ENCODE results near the gene GHR.

Gene GHR

DNA sequence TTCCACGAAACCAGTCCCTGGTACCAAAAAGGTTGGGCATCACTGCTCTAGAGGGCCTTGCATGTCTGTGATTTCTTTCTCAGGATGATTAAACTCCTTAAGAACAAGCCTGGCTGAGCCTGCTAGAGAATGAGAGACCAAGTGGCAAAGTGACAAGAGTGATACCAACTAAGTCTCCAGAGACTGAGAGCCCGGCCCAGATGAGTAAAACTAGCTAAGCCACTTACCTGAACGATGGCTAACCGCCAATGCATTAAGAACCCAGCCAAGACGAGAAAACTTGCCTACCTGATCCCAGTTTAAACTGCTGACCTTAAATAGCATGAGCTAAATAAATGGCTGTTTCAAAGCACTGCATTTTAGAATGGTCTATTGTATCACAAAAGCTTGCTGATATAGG, 327.8 kb downstream of the GHR start:
- Histone ChIP-seq H3K79me2 (ENCODE audit: insufficient read depth, low read length) (no peaks in the 10 kb centered on the region), H3K4me3 (ENCODE audit: low read depth, low read length, poor library complexity, severe bottlenecking) (no peak overlapping the region), H3K4me2 (ENCODE audit: low read length) (no peak overlapping the region), H3K27me3 (ENCODE audit: insufficient read depth, low read length) (no peaks in the 10 kb centered on the region), H4K20me1 (ENCODE audit: insufficient read depth, low read length) (no peaks in the 10 kb centered on the region), H3K27ac (ENCODE audit: low read depth, low read length, poor library complexity, severe bottlenecking) (peak overlapping the region; percentile 13), H2AFZ (ENCODE audit: low read length) (no peak overlapping the region), H3K36me3 (ENCODE audit: insufficient read depth, low read length) (no peaks in the 10 kb centered on the region), H3K9ac (ENCODE audit: low read length) (no peak overlapping the region), H3K4me1 (ENCODE audit: insufficient read depth, low read length, severe bottlenecking) (peaks cover 37% of the 10 kb centered on the region), H3F3A (ENCODE audit: insufficient read depth, low read length) (no peaks in the 10 kb centered on the region), H3K9me2 (ENCODE audit: low read depth, low read length) (no peaks in the 10 kb centered on the region), H3K9me3 (ENCODE audit: low read length) (no peaks in the 10 kb centered on the region)
- TF ChIP-seq, protein P1, sequence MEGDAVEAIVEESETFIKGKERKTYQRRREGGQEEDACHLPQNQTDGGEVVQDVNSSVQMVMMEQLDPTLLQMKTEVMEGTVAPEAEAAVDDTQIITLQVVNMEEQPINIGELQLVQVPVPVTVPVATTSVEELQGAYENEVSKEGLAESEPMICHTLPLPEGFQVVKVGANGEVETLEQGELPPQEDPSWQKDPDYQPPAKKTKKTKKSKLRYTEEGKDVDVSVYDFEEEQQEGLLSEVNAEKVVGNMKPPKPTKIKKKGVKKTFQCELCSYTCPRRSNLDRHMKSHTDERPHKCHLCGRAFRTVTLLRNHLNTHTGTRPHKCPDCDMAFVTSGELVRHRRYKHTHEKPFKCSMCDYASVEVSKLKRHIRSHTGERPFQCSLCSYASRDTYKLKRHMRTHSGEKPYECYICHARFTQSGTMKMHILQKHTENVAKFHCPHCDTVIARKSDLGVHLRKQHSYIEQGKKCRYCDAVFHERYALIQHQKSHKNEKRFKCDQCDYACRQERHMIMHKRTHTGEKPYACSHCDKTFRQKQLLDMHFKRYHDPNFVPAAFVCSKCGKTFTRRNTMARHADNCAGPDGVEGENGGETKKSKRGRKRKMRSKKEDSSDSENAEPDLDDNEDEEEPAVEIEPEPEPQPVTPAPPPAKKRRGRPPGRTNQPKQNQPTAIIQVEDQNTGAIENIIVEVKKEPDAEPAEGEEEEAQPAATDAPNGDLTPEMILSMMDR (IDR thresholded peaks at IDR 0.05; ENCODE audit: low read length): no peak
- TF ChIP-seq EZH2 (IDR thresholded peaks at IDR 0.05; ENCODE audit: borderline replicate concordance, low read length): no peak

DNA sequence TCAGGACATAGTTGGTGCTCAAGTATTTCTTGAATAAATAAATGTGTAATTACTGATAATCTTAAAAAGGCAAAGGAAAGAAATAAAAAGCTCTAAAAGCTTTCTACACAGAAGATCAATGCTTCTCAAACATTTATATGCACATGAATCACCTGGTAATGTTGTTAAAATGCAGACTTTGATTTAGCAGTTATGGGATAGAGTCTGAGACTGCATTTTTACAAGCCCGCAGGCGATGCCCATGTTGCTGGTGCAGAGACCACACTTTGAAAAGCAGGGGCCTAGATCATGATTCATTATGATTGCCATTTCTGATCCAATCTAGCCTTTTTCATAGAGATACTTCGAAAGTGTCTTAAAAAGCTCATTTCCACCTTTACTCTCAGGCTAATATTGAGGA, 329.9 kb downstream of the GHR start:
- Histone ChIP-seq H3K9me3 (ENCODE audit: low read length) (no peaks in the 10 kb centered on the region), H4K20me1 (ENCODE audit: insufficient read depth, low read length) (no peaks in the 10 kb centered on the region), H3K27ac (ENCODE audit: low read depth, low read length, poor library complexity, severe bottlenecking) (no peak overlapping the region), H3K4me1 (ENCODE audit: insufficient read depth, low read length, severe bottlenecking) (peaks cover 24% of the 10 kb centered on the region), H2AFZ (ENCODE audit: low read length) (no peak overlapping the region), H3F3A (ENCODE audit: insufficient read depth, low read length) (no peaks in the 10 kb centered on the region), H3K27me3 (ENCODE audit: insufficient read depth, low read length) (no peaks in the 10 kb centered on the region), H3K9me2 (ENCODE audit: low read depth, low read length) (no peaks in the 10 kb centered on the region), H3K79me2 (ENCODE audit: insufficient read depth, low read length) (no peaks in the 10 kb centered on the region), H3K4me3 (ENCODE audit: low read depth, low read length, poor library complexity, severe bottlenecking) (no peak overlapping the region), H3K4me2 (ENCODE audit: low read length) (no peak overlapping the region), H3K36me3 (ENCODE audit: insufficient read depth, low read length) (no peaks in the 10 kb centered on the region), H3K9ac (ENCODE audit: low read length) (no peak overlapping the region)
- TF ChIP-seq EZH2 (IDR thresholded peaks at IDR 0.05; ENCODE audit: borderline replicate concordance, low read length): no peak
- TF ChIP-seq, protein P1 (IDR thresholded peaks at IDR 0.05; ENCODE audit: low read length): no peak

DNA sequence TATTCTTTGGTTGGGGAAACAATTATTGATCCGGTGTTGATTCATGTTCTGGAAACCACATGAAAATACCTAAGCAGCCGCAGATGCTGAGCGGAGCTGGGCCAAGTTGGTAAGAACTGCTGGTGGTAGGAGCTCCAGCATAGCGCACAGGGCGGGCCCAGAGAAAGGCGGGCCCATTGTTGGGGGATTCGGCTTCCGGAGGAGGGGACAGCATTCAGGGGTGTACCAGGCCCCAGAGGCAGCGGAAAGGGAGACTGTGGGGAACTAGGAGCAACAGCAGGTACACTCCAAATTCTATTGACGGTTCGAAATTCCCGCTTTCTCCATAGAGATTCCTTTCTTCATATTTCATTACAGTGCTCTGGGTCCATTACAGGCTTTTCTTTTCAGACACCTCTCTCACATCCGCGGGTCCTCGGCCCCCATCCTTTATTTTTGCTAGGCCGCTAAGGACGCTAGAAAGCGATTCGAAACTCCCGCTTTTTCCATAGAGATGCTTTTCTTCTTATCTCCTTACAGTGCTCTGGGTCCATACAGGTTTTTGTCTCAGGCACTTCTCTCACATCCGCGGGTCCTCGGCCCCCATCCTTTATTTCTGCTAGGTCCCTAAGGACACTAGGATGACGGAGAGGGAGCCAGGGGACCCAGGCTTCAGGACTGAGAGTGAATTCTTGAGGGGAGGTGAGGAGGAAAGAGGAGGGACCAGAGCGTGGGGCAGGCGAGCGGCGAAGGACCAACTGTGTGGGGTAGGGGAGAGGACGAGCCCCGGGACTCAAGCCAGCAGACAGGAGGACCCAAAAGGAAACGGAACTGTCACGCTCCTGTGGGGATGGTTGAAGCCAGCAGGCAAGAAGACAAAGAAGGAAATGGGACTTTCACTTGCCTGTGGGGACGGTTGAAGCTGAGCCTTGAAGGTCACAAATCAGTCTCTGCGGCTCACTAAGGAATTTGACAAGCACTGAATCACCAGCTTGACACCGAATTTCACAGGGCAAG, 333.7 kb downstream of the GHR start, which contains the start of gene CCDC152:
Gene CCDC152, plus strand, starts transcription at position 213 of the 996 bp plus-strand sequence. CDS start 2,304 bp downstream, outside the sequence.
- H3K4me3 ChIP-seq (ENCODE audit: low read depth, low read length, poor library complexity, severe bottlenecking): no peak within 1 kb of the TSS

More for the DNA sequence above, 333.7 kb downstream of the GHR start, which contains the start of gene CCDC152:
- H3K36me3 ChIP-seq (ENCODE audit: insufficient read depth, low read length): no peaks in the 10 kb centered on the region
- no peaks in the 10 kb centered on the region for H3K9me3 ChIP-seq (ENCODE audit: low read length)
- no peaks in the 10 kb centered on the region for H4K20me1 ChIP-seq (ENCODE audit: insufficient read depth, low read length)
- no peak within 1 kb of the TSS for H3K9ac ChIP-seq (ENCODE audit: low read length)
- H2AFZ ChIP-seq (ENCODE audit: low read length): no peak within 1 kb of the TSS
- no peak within 1 kb of the TSS for H3K27ac ChIP-seq (ENCODE audit: low read depth, low read length, poor library complexity, severe bottlenecking)
- H3F3A ChIP-seq (ENCODE audit: insufficient read depth, low read length): no peaks in the 10 kb centered on the region
- H3K4me2 ChIP-seq (ENCODE audit: low read length): no peak within 1 kb of the TSS; the same call in 1 of the 2 replicates
- no peak for TF ChIP-seq EZH2 (IDR thresholded peaks at IDR 0.05; ENCODE audit: borderline replicate concordance, low read length)
- TF ChIP-seq, protein P1 (IDR thresholded peaks at IDR 0.05; ENCODE audit: low read length): no peak
- no peaks in the 10 kb centered on the region for H3K79me2 ChIP-seq (ENCODE audit: insufficient read depth, low read length)
- no peaks in the 10 kb centered on the region for H3K9me2 ChIP-seq (ENCODE audit: low read depth, low read length)
- peaks cover 5% of the 10 kb centered on the region for H3K4me1 ChIP-seq (ENCODE audit: insufficient read depth, low read length, severe bottlenecking)
- no peaks in the 10 kb centered on the region for H3K27me3 ChIP-seq (ENCODE audit: insufficient read depth, low read length)
